Gastroesophageal sphincter (tissue), 3 donors: ENCODE measurements around the gene TEX2.

Experiments used
- POLR2A ChIP-seq, 2 donors: fragments of 450-650 bp; IDR thresholded peaks; one replicate each; pipeline ENCODE4 v1.6.1; 2017; ENCODE audit warnings: antibody characterized with exemption in 2 of 2, mild to moderate bottlenecking in 2 of 2, moderate library complexity in 1 of 2
- POLR2AphosphoS5 ChIP-seq: sonication (generic); formaldehyde crosslinking; IDR thresholded peaks from one replicate; pipeline ENCODE4 v1.6.1; 2017; ENCODE audit warnings: antibody characterized with exemption
- TF ChIP-seq, protein P1 (sequence below), 4 experiments: fragments of 200-600 bp in 2 of 4; fragments of 450-650 bp in 2 of 4; sonication (generic) in 1 of 4; IDR thresholded peaks; one replicate each; pipeline ENCODE4 v1.5.1; 2017 to 2019; ENCODE audit warnings: antibody characterized with exemption in 4 of 4, mild to moderate bottlenecking in 2 of 4, moderate library complexity in 2 of 4

DNA sequence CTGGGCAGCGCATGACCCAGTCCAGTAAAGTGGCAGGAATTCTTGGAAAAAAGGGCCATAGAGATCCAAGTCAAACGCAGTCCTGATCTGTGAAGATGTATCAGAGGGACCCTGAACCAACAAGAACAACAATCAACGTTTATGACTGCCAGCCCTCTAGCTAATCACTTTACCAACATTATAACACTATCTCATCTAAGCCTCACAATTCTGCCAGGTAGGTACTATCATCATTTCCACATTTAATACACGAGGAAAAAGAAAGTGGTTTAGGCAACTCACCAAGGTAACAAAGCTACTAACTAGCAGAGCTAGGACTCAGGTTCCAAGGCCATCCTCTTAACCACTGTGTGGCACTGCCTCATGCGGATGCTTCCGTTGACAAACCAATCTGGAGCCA lies 28.1 kb downstream of the TEX2 start:
- TF ChIP-seq, protein P1, sequence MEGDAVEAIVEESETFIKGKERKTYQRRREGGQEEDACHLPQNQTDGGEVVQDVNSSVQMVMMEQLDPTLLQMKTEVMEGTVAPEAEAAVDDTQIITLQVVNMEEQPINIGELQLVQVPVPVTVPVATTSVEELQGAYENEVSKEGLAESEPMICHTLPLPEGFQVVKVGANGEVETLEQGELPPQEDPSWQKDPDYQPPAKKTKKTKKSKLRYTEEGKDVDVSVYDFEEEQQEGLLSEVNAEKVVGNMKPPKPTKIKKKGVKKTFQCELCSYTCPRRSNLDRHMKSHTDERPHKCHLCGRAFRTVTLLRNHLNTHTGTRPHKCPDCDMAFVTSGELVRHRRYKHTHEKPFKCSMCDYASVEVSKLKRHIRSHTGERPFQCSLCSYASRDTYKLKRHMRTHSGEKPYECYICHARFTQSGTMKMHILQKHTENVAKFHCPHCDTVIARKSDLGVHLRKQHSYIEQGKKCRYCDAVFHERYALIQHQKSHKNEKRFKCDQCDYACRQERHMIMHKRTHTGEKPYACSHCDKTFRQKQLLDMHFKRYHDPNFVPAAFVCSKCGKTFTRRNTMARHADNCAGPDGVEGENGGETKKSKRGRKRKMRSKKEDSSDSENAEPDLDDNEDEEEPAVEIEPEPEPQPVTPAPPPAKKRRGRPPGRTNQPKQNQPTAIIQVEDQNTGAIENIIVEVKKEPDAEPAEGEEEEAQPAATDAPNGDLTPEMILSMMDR (IDR thresholded peaks at IDR 0.05), result no peak
- no peak for TF ChIP-seq POLR2A (IDR thresholded peaks at IDR 0.05)
- TF ChIP-seq POLR2AphosphoS5, result no peak
